ENCODE measurements around the gene GRPEL1. TPM values are rescaled to one million over a fixed set of nuclear protein-coding genes. Genes with fewer than 3 reads are reported as not detected.

GRPEL1 gene
- total and polyA plus RNA-seq, 9 of the 15 experiments (the other 6 are each of a cell fraction or from before 2014, with no cell fraction given): 43.4 to 192 (median 86.6) TPM

DNA sequence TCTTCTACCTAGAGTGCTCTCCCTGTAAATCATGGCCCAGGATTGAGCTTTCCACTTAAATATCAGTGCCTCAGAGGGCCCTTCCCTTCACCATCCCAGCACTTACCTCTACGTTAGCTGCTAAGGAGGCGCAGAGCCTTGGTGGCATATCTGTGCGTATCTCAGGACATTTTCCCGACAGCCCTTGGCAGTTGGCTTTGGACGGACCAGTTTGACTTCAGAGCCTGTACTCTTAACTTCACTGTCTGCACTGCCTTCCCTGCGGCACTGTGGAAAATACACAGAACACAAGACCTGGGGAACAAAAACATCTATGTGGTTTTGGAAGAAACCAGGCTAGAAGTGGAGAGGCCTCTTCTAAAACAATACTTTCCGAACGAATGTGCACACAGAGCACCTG, 22.3 kb downstream of the GRPEL1 start:
- BruUV-seq (replicated peaks): no TSS peak
- Histone ChIP-seq H3K79me2 (ENCODE audit: control insufficient read depth, insufficient read depth, low read length) (peaks cover 64% of the 10 kb centered on the region), H3K27me3 (ENCODE audit: control insufficient read depth in 2 of 2, insufficient read depth in 2 of 2, low read length in 2 of 2) (no peaks in the 10 kb centered on the region)

More for the DNA sequence above, 22.3 kb downstream of the GRPEL1 start:
- no peak overlapping the region for H3K4me3 ChIP-seq
- POLR2A ChIA-PET: interaction anchor here (0.5 to 2.0 kb wide), 7 partner anchors 9 to 22 kb away, joined by 3 to 10 read pairs (median 5); no protein-coding TSS in a partner anchor
- H3K27ac ChIP-seq (ENCODE audit: extremely low read depth, low read depth, low read length): no peak overlapping the region
- H3K9me1 ChIP-seq (ENCODE audit: control insufficient read depth, insufficient read depth, low read length): peaks cover 2% of the 10 kb centered on the region
- peaks cover 26% of the 10 kb centered on the region for H4K20me1 ChIP-seq (replicated peaks; ENCODE audit: control insufficient read depth, insufficient read depth, low read length)
- TF ChIP-seq, protein P1, sequence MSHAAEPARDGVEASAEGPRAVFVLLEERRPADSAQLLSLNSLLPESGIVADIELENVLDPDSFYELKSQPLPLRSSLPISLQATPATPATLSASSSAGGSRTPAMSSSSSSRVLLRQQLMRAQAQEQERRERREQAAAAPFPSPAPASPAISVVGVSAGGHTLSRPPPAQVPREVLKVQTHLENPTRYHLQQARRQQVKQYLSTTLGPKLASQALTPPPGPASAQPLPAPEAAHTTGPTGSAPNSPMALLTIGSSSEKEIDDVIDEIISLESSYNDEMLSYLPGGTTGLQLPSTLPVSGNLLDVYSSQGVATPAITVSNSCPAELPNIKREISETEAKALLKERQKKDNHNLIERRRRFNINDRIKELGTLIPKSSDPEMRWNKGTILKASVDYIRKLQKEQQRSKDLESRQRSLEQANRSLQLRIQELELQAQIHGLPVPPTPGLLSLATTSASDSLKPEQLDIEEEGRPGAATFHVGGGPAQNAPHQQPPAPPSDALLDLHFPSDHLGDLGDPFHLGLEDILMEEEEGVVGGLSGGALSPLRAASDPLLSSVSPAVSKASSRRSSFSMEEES (CRISPR knock-in tag; IDR thresholded peaks at IDR 0.05): no peak
- TF ChIP-seq ETS2 (tag; IDR thresholded peaks at IDR 0.05; ENCODE audit: borderline replicate concordance, poor library complexity, severe bottlenecking) (no peak), SUPT5H (IDR thresholded peaks at IDR 0.05) (no peak), COPS2 (conservative IDR thresholded peaks at IDR 0.05) (no peak), FOXA1 (IDR thresholded peaks at IDR 0.05; ENCODE audit: borderline replicate concordance) (no peak), ZBTB1 (CRISPR knock-in tag; IDR thresholded peaks at IDR 0.05; ENCODE audit: borderline replicate concordance, low read depth) (no peak)
- H3K9me3 ChIP-seq (replicated peaks; ENCODE audit: control insufficient read depth, insufficient read depth, low read depth, low read length): no peaks in the 10 kb centered on the region
- H3K4me1 ChIP-seq (replicated peaks in 1 of 2; ENCODE audit: control insufficient read depth in 2 of 2, insufficient read depth in 2 of 2, low read length in 2 of 2): peaks cover 12 to 54% of the 10 kb centered on the region in 2 experiments; a peak in 4 of 5 replicates
- intact Hi-C loops (cut with micrococcal nuclease) (no loop called here), in situ Hi-C loops (cut with MboI) (no loop called here)
- WGBS (ENCODE audit: insufficient coverage, low coverage, missing lambda C conversion rate): 87% methylated on average over 8 of the region's 8 CpGs
- CTCF ChIA-PET (ENCODE audit: low intra/inter-chr PET ratio): no interaction called here
- no peak for DNase-seq (ENCODE audit: extremely low read depth in 1 of 4, low spot score in 3 of 4)
- H3K36me3 ChIP-seq (ENCODE audit: control insufficient read depth, insufficient read depth, low read length): peaks cover 9% of the 10 kb centered on the region; the same call in 1 of the 3 replicates
- no peak overlapping the region for H3K4me2 ChIP-seq (ENCODE audit: insufficient read depth, low read length)
- ATAC-seq: no peak
- peak; percentile 35 for FAIRE-seq
- peak overlapping the region in 1 of 2 experiments; percentile 82; a peak in 1 of 4 replicates for H3K9ac ChIP-seq (ENCODE audit: insufficient read depth in 1 of 2, low read depth in 2 of 2, low read length in 2 of 2)
- no peak overlapping the region for H2AFZ ChIP-seq (ENCODE audit: low read depth, low read length)

Data from K562 (cell line).